ENCODE data around the gene ZNF619.

The ZNF619 gene

DNA sequence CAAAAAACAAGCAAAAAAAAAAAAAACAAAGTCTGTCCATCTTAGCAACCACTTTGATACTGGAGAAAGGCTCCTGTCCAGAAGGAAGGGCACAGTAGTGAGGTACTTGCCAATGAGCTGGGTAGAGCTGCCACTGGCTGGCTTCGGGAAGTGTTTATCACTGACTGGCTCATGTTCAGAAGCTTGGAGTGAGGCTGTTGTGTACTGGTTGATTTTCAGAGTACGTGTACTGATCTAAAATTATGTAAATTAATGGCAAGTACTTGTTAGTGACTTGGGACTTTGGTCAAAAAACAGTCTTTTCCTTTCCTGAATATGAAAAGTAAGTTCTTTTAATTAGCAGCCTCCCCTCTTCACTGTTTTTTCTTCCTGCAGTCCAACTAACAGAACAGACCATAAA is 46.9 kb downstream of the ZNF619 start:
- H3K4me3 ChIP-seq (ENCODE audit: low read length): no peak overlapping the region
- TF ChIP-seq, protein P1, sequence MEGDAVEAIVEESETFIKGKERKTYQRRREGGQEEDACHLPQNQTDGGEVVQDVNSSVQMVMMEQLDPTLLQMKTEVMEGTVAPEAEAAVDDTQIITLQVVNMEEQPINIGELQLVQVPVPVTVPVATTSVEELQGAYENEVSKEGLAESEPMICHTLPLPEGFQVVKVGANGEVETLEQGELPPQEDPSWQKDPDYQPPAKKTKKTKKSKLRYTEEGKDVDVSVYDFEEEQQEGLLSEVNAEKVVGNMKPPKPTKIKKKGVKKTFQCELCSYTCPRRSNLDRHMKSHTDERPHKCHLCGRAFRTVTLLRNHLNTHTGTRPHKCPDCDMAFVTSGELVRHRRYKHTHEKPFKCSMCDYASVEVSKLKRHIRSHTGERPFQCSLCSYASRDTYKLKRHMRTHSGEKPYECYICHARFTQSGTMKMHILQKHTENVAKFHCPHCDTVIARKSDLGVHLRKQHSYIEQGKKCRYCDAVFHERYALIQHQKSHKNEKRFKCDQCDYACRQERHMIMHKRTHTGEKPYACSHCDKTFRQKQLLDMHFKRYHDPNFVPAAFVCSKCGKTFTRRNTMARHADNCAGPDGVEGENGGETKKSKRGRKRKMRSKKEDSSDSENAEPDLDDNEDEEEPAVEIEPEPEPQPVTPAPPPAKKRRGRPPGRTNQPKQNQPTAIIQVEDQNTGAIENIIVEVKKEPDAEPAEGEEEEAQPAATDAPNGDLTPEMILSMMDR (IDR thresholded peaks at IDR 0.05; ENCODE audit: insufficient read depth, low read depth, low read length, missing control alignments): no peak
- no peak for DNase-seq (ENCODE audit: low read depth)

DNA sequence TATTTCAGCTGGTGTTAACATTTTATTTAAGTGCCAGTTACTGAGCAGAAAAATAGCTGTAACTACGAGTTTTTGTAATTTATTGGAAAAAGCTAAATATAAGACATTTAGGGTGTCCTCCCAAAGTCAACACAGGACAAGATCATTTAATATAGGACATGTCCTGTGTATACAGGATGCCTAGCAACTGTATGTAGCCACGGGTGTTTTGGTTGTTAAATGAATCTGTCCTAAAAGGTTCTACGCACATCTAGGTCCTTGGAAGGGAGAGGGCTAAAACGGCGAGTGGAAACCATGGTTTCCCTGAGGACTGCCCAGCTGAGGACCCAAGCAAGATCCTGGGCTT is 47.3 kb downstream of the ZNF619 start:
- TF ChIP-seq, protein P1 (IDR thresholded peaks at IDR 0.05; ENCODE audit: insufficient read depth, low read depth, low read length, missing control alignments): no peak

DNA sequence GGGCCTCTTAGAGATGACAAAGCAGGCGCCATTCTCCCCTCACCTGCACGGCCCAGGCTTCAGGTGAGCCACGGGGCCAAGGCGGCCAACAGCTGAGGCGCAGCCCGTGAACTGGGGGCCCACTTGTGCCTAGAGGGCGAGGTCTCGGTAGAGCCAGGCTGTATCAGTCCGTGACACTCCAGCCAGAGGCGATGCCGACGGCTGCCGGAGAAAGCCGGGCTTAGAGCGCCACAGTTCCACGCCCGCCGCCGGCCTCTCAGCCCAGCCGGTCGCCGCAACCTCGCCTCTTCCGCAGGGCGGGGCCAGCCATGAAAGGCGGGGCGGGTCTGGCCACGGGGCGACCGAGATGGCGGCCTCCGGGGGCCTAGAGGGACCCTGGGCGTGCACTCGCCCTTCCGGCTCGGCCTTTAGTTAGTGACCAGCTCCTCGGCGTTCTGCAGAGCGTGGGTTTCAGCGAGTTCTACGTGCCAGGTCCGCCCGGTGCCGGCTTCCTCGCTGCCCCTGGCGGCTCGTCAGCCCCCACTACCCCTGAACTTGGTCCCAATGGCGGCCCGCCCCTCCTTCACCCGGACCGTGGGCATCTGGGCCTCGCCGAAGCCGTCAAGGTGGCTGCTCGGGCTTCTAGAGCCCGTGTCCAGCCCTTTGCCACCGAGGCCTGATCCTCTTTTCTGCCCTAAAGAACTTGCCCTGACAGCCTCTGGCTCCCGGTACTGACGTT is 47.8 kb downstream of the ZNF619 start, which contains the start of gene ZNF621:
ZNF621 (plus strand) TSS at position 393 of the 718 bp plus-strand sequence. CDS start 881 bp downstream, outside the sequence.
- DNase-seq (ENCODE audit: low read depth): peak; percentile 85
- peak within 1 kb of the TSS; percentile 76 for H3K4me3 ChIP-seq (ENCODE audit: low read length)
- TF ChIP-seq, protein P1 (IDR thresholded peaks at IDR 0.05; ENCODE audit: insufficient read depth, low read depth, low read length, missing control alignments): peak; percentile 5

More for the DNA sequence above, 47.3 kb downstream of the ZNF619 start:
- H3K4me3 ChIP-seq (ENCODE audit: low read length): peak overlapping the region; percentile 76
- DNase-seq (ENCODE audit: low read depth): no peak

DNA sequence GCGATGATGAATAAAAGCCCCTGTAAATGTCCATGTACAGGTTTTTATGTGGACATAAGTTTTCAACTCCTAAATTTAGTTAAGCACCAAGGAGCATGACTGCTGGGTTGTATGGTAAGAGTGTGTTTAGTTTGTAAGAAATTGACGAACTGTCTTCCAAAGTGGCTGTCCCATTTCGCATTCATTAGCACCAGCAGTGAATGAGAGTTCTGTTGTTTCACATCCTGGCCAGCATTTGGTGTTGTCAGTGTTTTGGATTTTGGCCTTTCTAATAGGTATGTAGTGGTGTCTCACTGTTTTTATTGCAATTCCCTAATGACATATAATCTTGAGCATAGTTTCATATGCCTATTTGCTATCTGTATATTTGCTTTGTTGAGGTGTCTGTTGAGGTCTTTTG is 51.5 kb downstream of the ZNF619 start:
- no peak for DNase-seq (ENCODE audit: low read depth)
- H3K4me3 ChIP-seq (ENCODE audit: low read length): no peak overlapping the region

DNA sequence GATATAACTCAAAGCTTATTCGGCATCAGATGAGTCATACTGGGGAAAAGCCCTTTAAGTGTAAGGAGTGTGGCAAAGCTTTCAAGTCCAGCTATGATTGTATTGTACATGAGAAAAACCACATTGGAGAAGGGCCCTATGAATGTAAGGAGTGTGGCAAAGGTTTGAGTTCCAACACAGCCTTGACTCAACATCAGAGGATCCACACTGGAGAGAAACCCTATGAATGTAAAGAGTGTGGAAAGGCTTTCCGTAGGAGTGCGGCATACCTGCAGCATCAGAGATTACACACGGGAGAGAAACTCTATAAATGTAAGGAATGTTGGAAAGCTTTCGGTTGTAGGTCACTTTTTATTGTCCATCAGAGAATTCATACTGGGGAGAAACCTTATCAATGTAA is 55.3 kb downstream of the ZNF619 start:
- H3K4me3 ChIP-seq (ENCODE audit: low read length): no peak overlapping the region
- no peak for DNase-seq (ENCODE audit: low read depth)
- TF ChIP-seq, protein P1 (IDR thresholded peaks at IDR 0.05; ENCODE audit: insufficient read depth, low read depth, low read length, missing control alignments): no peak

More for the DNA sequence above, 51.5 kb downstream of the ZNF619 start:
- TF ChIP-seq, protein P1 (IDR thresholded peaks at IDR 0.05; ENCODE audit: insufficient read depth, low read depth, low read length, missing control alignments): no peak

DNA sequence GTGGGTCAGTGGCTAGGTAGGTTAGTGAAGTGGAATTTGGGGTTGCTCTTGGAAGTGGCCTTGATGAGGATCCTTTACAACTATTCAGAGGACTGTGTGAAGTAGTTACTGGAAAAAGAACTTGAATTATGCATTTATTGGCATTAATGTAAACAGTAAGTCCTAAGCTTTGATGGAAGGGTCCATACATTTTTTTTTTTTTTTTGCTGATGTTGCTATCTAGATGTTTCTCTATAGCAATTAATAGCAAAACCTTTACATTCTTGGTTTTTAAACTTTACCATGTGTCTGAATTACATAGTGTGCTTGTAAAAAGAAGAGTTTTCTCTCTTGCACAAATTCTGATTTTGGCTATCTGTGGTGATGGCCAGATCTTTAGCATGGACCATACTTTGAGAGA is 57.4 kb downstream of the ZNF619 start:
- TF ChIP-seq, protein P1 (IDR thresholded peaks at IDR 0.05; ENCODE audit: insufficient read depth, low read depth, low read length, missing control alignments): no peak
- DNase-seq (ENCODE audit: low read depth): no peak
- no peak overlapping the region for H3K4me3 ChIP-seq (ENCODE audit: low read length)

All from epithelial cell of esophagus (primary cell).